ENCODE measurements around the gene PTPRM.
A peak's percentile ranks its signal among the peaks of the same experiment; 100 is the strongest.

PTPRM gene

GRCh38 chr18:8196238-8196637 lies 629.1 kb downstream of the PTPRM start:
- DNase-seq: no peak

DNA sequence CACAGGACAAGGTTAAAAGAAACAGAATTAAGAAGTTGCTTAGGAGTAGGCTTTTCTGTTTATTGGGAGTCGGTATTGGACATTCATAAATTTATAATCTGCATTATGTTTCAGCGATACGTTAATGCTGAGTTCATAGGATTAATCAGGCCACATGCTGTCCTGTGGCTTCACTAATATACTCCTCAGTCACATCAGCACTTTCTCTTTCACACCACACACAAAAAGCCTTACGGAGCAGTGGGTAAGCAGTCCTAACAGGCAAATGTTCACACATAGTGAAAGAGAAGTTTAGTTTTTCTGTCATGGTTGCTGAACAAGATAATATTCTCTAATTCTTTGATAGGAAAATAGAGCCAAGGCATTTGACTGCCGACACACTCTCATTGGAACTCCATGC lies 630.4 kb downstream of the PTPRM start:
- no peak for DNase-seq

DNA sequence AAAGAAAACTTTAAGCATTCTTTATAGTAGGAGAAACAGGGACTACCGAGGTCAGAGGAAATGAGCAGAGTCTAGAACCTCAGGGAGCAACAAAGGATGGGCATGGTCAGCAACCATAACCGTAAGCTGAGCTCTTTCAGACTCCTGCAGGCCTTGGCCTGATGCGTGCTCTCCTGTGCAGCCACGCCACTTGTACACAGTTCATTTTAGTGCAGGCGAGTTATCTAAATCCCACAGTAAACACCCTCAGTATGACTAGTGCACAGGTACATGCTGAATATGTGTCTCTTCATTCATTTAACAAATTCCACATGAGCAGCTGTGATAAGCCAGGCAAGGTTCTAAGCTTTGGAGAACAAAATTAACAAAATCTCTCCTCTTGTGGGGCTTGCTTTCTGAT lies 640.9 kb downstream of the PTPRM start:
- no peak for DNase-seq

DNA sequence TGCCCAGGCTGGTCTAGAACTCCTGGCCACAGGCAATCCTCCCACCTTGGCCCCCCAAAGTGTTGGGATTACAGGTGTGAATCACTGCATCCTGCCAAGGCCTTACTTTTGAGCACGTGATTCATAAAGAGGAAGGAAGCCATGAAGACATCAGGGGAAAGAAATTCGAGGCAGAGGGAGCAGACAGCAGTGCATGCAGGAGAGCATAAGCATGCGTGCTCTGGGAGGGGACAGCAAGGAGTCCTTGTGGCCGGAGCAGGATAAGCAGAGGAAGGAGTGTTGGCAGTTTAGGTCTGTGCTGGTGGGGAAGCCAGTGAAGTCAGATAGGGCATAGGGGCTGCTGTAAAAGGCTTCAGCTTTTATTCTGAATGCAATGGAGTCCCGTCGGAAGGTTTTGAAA lies 641.6 kb downstream of the PTPRM start:
- DNase-seq: no peak

DNA sequence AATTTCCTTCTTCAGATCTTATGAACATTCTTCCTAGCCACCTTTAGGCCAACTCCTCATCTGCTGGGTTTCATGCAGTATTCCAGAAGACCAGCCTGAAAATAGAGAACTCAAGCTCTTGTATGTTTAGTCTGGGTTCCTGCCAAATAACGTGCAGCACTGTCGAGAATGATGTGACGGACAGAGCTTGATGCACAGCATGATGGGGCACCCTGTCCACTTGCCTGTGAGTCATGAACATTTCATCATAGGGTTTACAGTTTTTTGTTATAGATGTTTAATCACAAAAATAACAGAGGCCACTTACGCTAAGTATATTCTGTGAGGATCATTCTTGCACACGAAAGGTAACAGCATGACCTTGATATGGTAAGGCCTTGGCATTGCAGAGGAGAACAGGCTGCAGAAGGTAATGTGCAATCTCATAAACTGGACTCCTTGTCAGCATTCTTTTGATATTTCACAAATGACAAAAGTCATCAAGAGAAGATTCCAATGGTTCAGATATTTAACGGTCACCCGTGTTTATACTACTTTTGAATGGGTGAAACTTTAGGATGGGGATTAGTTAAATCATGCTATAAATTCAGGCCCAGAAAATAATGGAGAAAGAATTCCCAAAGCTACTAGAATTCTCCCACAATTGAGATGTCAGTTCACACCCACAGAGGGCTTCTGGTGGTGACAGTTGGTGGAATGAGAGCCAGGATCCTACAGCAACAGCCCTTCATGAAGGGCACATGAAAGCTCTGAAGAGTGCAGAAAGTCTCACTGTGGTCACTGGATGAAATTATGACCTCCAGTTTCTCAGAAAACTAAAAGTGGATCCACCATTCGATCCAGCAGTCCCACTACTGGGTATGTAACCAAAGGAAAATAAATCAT lies 646.0 kb downstream of the PTPRM start:
- no peak for DNase-seq

GRCh38 chr18:8215741-8216140 lies 648.6 kb downstream of the PTPRM start:
- no peak for DNase-seq

- peak; percentile 62 for DNase-seq
These were observed 650.0 kb downstream of the PTPRM start for GRCh38 chr18:8217051-8217564.

DNA sequence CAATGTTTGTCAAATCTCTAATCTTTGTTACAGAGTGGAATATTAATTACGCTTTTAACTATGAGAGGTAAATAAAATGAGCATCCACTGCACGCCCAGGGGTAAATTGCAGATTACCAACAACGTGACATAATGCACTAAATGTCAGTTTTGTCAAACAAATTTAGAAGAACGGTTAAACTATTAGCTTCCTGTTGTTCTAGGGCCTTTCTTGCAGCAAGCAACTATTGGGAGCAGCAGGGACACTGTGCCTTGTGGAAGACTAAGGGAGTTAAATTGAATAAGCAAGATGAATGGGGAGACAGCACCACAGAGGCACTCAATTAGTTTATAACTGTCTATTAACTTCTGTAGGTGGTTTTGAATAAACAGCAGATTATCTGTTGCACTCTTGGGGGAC lies 651.1 kb downstream of the PTPRM start:
- peak; percentile 36 for DNase-seq

- no peak for DNase-seq
These were observed 654.3 kb downstream of the PTPRM start for GRCh38 chr18:8221452-8221851.

GRCh38 chr18:8224576-8224975 lies 657.5 kb downstream of the PTPRM start:
- no peak for DNase-seq

- DNase-seq: no peak
These were observed 661.9 kb downstream of the PTPRM start for GRCh38 chr18:8229040-8229439.

GRCh38 chr18:8229787-8230186 lies 662.7 kb downstream of the PTPRM start:
- no peak for DNase-seq

GRCh38 chr18:8231316-8231715 lies 664.2 kb downstream of the PTPRM start:
- no peak for DNase-seq

DNA sequence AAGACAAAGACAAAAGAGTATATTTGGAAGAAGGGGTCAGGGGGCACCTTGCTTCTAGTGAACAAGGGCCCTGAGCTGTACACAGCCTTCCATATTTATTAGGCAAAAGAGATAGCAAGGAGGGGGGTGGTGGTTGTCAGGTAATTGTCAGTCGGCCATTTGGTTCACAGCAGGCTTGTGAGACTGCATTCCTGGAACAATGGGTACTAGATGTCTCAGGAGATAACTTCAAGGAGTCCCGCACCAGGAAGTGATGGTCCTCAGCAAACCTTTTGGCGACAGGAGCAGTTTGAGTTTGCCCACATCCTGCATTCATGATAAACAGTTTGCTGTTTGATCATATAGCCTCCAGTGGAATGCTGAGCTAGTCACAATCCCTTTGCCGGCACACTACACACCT lies 665.7 kb downstream of the PTPRM start:
- no peak for DNase-seq

DNA sequence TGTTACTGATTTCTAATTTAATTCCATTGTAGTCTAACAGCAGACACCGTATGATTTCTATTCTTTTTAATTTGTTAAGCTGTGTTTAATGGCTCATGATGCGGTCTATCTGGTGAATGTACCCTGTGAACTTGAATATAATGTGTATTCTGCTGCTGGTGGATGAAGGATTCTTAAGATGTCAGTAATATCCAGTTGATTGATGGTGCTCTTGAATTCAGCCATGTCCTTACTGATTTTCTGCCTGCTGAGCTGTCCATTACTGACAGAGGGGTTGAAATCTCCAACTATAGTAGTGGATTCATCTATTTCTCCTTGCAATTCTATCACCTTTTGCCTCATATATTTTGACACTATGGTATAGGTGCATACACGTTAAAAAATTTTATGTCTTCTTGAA lies 668.8 kb downstream of the PTPRM start:
- no peak for DNase-seq

- DNase-seq: no peak
These were observed 671.4 kb downstream of the PTPRM start for GRCh38 chr18:8238507-8238906.

DNA sequence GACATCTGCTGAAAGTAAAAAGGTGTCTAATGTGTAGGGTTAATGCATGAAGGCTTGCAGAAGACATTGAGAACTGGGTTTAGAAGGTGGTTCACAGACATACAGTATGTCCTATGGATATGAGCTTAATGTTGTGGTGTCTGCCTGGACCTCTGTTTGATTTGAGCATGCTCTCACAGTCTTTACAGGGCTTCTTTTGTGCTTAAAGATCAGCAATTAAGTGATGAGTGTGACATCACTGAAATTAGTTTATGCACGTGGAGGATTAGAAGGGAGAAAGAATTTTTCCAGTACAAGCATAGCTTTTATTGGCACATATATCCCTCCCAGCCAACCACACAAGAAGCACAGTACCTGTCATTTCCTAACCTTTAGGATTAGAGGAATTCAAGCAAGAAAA lies 674.6 kb downstream of the PTPRM start:
- DNase-seq: no peak

DNA sequence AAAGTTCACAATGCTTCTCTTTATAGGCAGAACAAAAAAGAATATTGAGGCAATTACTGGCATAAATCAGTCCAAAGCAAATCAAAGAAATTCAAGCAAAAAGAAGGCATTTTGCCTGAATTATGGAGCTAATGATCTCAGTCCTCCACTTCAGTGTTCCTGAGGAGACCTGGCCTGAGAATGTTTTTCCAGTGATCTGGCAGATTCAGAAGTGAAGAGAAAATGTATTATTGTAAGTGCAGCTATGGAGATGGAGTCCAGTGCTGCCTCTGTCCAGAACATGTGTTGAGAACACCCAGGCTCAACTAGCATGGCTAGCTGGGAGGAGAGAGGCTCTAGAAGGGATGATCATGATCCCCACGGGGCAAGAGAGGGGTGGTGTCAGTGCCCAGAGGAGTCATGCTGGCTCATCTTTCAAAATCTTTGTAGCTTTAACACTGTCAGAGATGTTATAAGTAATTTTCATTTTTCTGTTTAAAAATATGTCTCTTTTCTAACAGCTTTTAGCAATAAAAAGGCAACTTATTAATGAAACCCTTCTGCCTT lies 675.1 kb downstream of the PTPRM start:
- DNase-seq: peak; percentile 18

- no peak for DNase-seq
These were observed 680.6 kb downstream of the PTPRM start for GRCh38 chr18:8247700-8248099.

DNA sequence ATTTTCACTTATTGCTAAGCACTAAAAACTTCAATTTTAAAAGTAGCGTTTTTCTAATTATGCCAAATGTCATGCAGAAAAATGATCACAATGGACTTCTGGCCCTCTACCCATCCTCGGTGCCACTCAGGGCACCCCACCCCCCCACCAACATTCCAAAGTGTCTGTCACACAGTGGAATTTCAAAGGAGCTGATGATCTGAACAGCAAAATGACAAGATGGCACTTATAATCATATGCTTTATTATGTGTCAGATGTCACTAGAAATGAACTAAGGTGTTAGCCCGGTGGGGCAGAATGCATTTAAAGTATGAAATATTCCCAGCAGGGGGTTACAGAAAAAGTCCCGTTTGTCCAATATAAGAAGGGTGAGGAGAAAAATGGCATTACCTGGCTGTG lies 681.5 kb downstream of the PTPRM start:
- DNase-seq: peak; percentile 13

- DNase-seq: no peak
These were observed 682.7 kb downstream of the PTPRM start for GRCh38 chr18:8249811-8250210.

- no peak for DNase-seq
These were observed 685.3 kb downstream of the PTPRM start for GRCh38 chr18:8252371-8252770.

- DNase-seq: peak; percentile 67
These were observed 686.8 kb downstream of the PTPRM start for GRCh38 chr18:8253944-8254343.

DNA sequence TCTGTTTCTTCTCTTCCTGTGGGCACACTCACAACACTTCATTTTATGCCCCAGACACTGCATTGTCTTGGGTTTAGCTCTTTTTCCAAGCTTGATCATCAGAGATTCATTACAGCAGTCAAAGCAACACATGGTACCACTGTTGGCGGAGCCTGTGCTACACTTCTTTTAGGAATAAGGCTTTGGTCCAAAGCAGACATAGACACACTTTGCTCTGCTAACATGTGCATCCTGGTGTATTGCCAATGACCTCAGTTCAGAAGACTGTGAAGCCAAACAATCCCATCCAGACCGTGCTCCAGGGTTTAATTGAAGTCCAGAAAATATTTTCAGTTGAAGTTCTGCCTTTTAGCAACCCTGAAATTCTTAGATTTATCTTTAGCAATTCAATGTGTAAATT lies 687.5 kb downstream of the PTPRM start:
- peak; percentile 37 for DNase-seq
